HepG2 (cell line): ENCODE results near the gene AVPR2. TPM values are rescaled to one million over a fixed set of nuclear protein-coding genes. Genes with fewer than 3 reads are reported as not detected.

Experiments used
- CBX5 ChIP-seq: sonication (generic); formaldehyde crosslinking; IDR thresholded peaks from 2 replicates; pipeline ENCODE4 v1.4.0; 2020; ENCODE audit warnings: missing genetic modification reagents, borderline replicate concordance
- CHD4 ChIP-seq: fragments of 200-600 bp; sonication (generic); IDR thresholded peaks from 2 replicates; pipeline ENCODE4 v1.7.0; 2017; ENCODE audit warnings: mild to moderate bottlenecking, low read length, borderline replicate concordance
- HNF4A ChIP-seq: sonication (generic); formaldehyde crosslinking; IDR thresholded peaks from 2 replicates; pipeline ENCODE4 v1.4.0; 2020; ENCODE audit warnings: missing genetic modification reagents
- MBNL3 ChIP-seq: fragments of 250-450 bp; sonication (Bioruptor Pico); conservative IDR thresholded peaks from 2 replicates; pipeline ENCODE4 v1.8.0; 2022; ENCODE audit warnings: mild to moderate bottlenecking, inconsistent platforms
- POLR2AphosphoS2 ChIP-seq: IDR thresholded peaks from 2 replicates; pipeline ENCODE4 v1.6.1; 2011; ENCODE audit warnings: low read depth, low read length, improper control_type of control experiment
- RELA ChIP-seq: sonication (generic); formaldehyde crosslinking; IDR thresholded peaks from 2 replicates; pipeline ENCODE4 v1.4.0; 2020; ENCODE audit warnings: missing genetic modification reagents
- SOX13 ChIP-seq, 3 experiments: fragments of 450-650 bp in 1 of 3; sonication (generic) in 1 of 3; formaldehyde crosslinking in 1 of 3; IDR thresholded peaks in 2 of 3; conservative IDR thresholded peaks in 1 of 3; 2 replicates each; pipeline versions ENCODE4 v1.5.0 to v1.6.1; 2016 to 2020; ENCODE audit warnings: antibody characterized with exemption in 1 of 3, mild to moderate bottlenecking in 1 of 3, missing compliant biosample characterization in 1 of 3, missing genetic modification reagents in 1 of 3, moderate library complexity in 1 of 3
- SP140L ChIP-seq: sonication (generic); formaldehyde crosslinking; IDR thresholded peaks from 2 replicates; pipeline ENCODE4 v1.4.0; 2020; ENCODE audit warnings: missing genetic modification reagents, borderline replicate concordance
- TAF1 ChIP-seq: sonication (generic); formaldehyde crosslinking; IDR thresholded peaks from 2 replicates; pipeline ENCODE4 v1.4.0; 2020; ENCODE audit warnings: missing genetic modification reagents
- ZNF282 ChIP-seq: fragments of 450-650 bp; IDR thresholded peaks from 2 replicates; pipeline ENCODE4 v1.6.1; 2018; ENCODE audit not compliant: partially characterized antibody
- ZNF768 ChIP-seq: sonication (generic); formaldehyde crosslinking; IDR thresholded peaks from 2 replicates; pipeline ENCODE4 v1.4.0; 2020; ENCODE audit warnings: missing genetic modification reagents
- polyA plus RNA-seq, 8 experiments: library from polyadenylated mRNA; depleted of rRNA in 3 of 8; stranded (reverse) in 7 of 8; unstranded in 1 of 8; fragments of >200 nt; fragmentation: Illumina TruSeq in 4 of 8; extraction: Trizol in 4 of 8; gene quantifications; 2 replicates each; pipeline versions ENCODE4 v1.2.1 to v1.2.3, GENCODE V29; 2011 to 2016; ENCODE audit warnings: low read depth in 4 of 8, missing spikeins in 1 of 8, mixed read lengths in 1 of 8; ENCODE audit not compliant: insufficient read depth in 1 of 8
- total RNA-seq, 5 experiments: library from RNA; depleted of rRNA; stranded (reverse); fragments of >200 nt; fragmentation: Illumina TruSeq; extraction: Trizol; gene quantifications; 2 replicates each; pipeline ENCODE4 v1.2.3, GENCODE V29; 2016; ENCODE audit warnings: low read depth in 1 of 5
- TF ChIP-seq, protein P1 (sequence below): sonication (generic); formaldehyde crosslinking; IDR thresholded peaks from 2 replicates; pipeline ENCODE4 v1.8.1; 2022; ENCODE audit warnings: low read depth, mild to moderate bottlenecking, missing genetic modification reagents
- TF ChIP-seq, protein P2 (sequence below): sonication (generic); formaldehyde crosslinking; IDR thresholded peaks from 2 replicates; pipeline ENCODE4 v1.4.0; 2020; ENCODE audit warnings: missing genetic modification reagents, borderline replicate concordance
- TF ChIP-seq, protein P3 (sequence below): sonication (generic); formaldehyde crosslinking; IDR thresholded peaks from 2 replicates; pipeline ENCODE4 v1.5.1; 2020; ENCODE audit warnings: mild to moderate bottlenecking, missing genetic modification reagents

The AVPR2 gene
- total and polyA plus RNA-seq, 2 of the 13 experiments (the other 11 are each of a cell fraction or from before 2014, with no cell fraction given) = not detected

DNA sequence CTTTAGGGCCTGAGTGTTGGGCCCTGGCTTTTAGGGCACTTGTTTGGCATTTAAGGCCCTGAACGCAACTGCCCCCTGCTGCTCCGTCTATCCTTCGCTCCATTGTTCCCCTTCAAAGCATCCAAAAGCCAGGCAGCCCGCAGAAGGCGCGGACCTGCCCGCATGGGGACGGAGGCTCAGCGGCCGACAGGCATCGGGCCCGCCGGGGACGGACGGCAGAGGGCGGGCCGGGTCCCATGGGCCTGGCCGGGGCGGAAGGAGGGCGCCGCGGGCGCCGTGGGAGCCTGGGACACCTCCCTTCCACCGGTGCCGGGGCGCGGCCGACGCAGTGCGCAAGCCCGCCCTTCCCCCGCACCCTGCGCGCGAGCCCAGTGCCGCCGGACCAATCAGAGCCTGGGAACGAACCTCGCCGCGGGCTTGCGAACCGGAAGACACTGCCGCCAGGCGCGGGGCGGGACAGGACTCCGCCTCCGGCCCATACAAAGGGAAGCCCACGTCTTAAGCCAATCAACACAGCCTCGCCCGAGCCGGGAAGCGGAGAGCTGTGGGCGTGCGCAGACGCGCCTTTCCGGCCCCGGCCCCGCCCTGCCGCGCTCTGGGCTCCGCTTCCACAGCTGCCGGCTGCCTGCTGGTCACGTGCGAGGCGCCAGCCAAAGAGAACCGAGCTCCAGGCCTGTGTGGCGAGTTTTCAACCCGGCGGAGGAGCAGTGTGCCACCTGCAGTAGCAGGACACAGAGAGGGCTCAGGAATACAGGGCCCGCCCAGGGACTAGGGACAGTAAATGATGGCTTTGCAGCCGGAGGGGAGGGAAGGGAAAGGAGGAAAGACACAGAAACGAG lies 23.7 kb downstream of the AVPR2 start (continued):
- TF ChIP-seq, protein P1, sequence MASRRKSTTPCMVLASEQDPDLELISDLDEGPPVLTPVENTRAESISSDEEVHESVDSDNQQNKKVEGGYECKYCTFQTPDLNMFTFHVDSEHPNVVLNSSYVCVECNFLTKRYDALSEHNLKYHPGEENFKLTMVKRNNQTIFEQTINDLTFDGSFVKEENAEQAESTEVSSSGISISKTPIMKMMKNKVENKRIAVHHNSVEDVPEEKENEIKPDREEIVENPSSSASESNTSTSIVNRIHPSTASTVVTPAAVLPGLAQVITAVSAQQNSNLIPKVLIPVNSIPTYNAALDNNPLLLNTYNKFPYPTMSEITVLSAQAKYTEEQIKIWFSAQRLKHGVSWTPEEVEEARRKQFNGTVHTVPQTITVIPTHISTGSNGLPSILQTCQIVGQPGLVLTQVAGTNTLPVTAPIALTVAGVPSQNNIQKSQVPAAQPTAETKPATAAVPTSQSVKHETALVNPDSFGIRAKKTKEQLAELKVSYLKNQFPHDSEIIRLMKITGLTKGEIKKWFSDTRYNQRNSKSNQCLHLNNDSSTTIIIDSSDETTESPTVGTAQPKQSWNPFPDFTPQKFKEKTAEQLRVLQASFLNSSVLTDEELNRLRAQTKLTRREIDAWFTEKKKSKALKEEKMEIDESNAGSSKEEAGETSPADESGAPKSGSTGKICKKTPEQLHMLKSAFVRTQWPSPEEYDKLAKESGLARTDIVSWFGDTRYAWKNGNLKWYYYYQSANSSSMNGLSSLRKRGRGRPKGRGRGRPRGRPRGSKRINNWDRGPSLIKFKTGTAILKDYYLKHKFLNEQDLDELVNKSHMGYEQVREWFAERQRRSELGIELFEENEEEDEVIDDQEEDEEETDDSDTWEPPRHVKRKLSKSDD = 0 out of 2 replicates have a peak, but pooled peaks have one; percentile 25
- no peak for TF ChIP-seq CBX5 (CRISPR knock-in tag)
- TF ChIP-seq RELA (CRISPR knock-in tag) = 0 out of 2 replicates have a peak, but pooled peaks have one; percentile 12
- no peak for TF ChIP-seq HNF4A
- no peak for TF ChIP-seq ZNF768 (CRISPR knock-in tag)
- no peak for TF ChIP-seq SOX13 (IDR thresholded peaks at IDR 0.05)
- peak in 1 of 2 experiments; percentile 20; a peak in 1 of 4 replicates for TF ChIP-seq SOX13 (CRISPR knock-in tag; conservative IDR thresholded peaks at IDR 0.05 in 1 of 2, IDR thresholded peaks at IDR 0.05 in 1 of 2)
- TF ChIP-seq, protein P2, sequence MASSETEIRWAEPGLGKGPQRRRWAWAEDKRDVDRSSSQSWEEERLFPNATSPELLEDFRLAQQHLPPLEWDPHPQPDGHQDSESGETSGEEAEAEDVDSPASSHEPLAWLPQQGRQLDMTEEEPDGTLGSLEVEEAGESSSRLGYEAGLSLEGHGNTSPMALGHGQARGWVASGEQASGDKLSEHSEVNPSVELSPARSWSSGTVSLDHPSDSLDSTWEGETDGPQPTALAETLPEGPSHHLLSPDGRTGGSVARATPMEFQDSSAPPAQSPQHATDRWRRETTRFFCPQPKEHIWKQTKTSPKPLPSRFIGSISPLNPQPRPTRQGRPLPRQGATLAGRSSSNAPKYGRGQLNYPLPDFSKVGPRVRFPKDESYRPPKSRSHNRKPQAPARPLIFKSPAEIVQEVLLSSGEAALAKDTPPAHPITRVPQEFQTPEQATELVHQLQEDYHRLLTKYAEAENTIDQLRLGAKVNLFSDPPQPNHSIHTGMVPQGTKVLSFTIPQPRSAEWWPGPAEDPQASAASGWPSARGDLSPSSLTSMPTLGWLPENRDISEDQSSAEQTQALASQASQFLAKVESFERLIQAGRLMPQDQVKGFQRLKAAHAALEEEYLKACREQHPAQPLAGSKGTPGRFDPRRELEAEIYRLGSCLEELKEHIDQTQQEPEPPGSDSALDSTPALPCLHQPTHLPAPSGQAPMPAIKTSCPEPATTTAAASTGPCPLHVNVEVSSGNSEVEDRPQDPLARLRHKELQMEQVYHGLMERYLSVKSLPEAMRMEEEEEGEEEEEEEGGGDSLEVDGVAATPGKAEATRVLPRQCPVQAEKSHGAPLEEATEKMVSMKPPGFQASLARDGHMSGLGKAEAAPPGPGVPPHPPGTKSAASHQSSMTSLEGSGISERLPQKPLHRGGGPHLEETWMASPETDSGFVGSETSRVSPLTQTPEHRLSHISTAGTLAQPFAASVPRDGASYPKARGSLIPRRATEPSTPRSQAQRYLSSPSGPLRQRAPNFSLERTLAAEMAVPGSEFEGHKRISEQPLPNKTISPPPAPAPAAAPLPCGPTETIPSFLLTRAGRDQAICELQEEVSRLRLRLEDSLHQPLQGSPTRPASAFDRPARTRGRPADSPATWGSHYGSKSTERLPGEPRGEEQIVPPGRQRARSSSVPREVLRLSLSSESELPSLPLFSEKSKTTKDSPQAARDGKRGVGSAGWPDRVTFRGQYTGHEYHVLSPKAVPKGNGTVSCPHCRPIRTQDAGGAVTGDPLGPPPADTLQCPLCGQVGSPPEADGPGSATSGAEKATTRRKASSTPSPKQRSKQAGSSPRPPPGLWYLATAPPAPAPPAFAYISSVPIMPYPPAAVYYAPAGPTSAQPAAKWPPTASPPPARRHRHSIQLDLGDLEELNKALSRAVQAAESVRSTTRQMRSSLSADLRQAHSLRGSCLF (CRISPR knock-in tag) = no peak
- TF ChIP-seq, protein P3, sequence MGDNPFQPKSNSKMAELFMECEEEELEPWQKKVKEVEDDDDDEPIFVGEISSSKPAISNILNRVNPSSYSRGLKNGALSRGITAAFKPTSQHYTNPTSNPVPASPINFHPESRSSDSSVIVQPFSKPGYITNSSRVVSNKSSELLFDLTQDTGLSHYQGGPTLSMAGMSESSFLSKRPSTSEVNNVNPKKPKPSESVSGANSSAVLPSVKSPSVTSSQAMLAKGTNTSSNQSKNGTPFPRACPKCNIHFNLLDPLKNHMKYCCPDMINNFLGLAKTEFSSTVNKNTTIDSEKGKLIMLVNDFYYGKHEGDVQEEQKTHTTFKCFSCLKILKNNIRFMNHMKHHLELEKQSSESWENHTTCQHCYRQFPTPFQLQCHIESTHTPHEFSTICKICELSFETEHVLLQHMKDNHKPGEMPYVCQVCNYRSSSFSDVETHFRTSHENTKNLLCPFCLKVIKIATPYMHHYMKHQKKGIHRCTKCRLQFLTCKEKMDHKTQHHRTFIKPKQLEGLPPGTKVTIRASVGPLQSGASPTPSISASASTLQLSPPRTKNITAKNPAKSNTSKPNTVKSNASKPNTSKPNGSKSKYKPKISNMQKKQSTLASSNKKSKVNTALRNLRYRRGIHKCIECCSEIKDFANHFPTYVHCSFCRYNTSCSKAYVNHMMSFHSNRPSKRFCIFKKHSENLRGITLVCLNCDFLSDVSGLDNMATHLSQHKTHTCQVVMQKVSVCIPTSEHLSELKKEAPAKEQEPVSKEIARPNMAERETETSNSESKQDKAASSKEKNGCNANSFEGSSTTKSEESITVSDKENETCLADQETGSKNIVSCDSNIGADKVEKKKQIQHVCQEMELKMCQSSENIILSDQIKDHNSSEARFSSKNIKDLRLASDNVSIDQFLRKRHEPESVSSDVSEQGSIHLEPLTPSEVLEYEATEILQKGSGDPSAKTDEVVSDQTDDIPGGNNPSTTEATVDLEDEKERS (CRISPR knock-in tag) = no peak
- TF ChIP-seq SP140L (CRISPR knock-in tag) = no peak
- no peak for TF ChIP-seq POLR2AphosphoS2
- TF ChIP-seq ZNF282 = no peak
- TF ChIP-seq CHD4 = no peak
- no peak for TF ChIP-seq MBNL3 (CRISPR knock-in tag)
- TF ChIP-seq TAF1 (CRISPR knock-in tag) = 0 out of 2 replicates have a peak, but pooled peaks have one; percentile 43
